ENCODE measurements around the gene RSPH1.

RSPH1 gene

GRCh38 chr21:42523941-42524340 is 27.9 kb upstream of the RSPH1 start:
- DNase-seq: no peak
- Histone ChIP-seq H3K79me2 (ENCODE audit: control insufficient read depth, insufficient read depth, low read length, poor library complexity) (no peaks in the 10 kb centered on the region), H3K27ac (ENCODE audit: low read depth, low read length) (no peak overlapping the region), H3K4ac (ENCODE audit: low read depth, low read length) (no peak overlapping the region), H2BK12ac (ENCODE audit: low read length) (no peak overlapping the region), H3K27me3 (ENCODE audit: insufficient read depth, low read length) (no peaks in the 10 kb centered on the region), H2BK5ac (ENCODE audit: low read depth, low read length, poor library complexity) (no peak overlapping the region), H3K36me3 (ENCODE audit: control insufficient read depth in 1 of 2, insufficient read depth in 2 of 2, low read length in 2 of 2) (peaks cover 15 to 21% of the 10 kb centered on the region in 2 experiments), H3K9me3 (ENCODE audit: insufficient read depth, low read depth, low read length) (no peaks in the 10 kb centered on the region), H3K23ac (ENCODE audit: low read length) (no peak overlapping the region), H3K14ac (ENCODE audit: low read length) (no peak overlapping the region), H4K91ac (ENCODE audit: low read depth, low read length) (no peak overlapping the region), H3K9ac (ENCODE audit: low read length) (no peak overlapping the region), H4K12ac (ENCODE audit: low read depth, low read length) (no peak overlapping the region), H2AFZ (ENCODE audit: insufficient read depth, low read length, poor library complexity) (no peak overlapping the region), H4K8ac (ENCODE audit: low read depth, low read length) (no peak overlapping the region), H3K18ac (ENCODE audit: low read length) (no peak overlapping the region), H3K4me1 (ENCODE audit: control insufficient read depth in 1 of 2, insufficient read depth in 2 of 2, low read length in 2 of 2) (peaks cover 6 to 14% of the 10 kb centered on the region in 2 experiments), H3K4me2 (ENCODE audit: low read length) (no peak overlapping the region), H2BK120ac (ENCODE audit: insufficient read depth, low read length, poor library complexity) (no peak overlapping the region), H3K79me1 (ENCODE audit: low read length) (no peaks in the 10 kb centered on the region), H3K4me3 (ENCODE audit: low read depth, low read length) (no peak overlapping the region), H2AK5ac (ENCODE audit: low read length) (no peak overlapping the region)
- WGBS (ENCODE audit: extremely low coverage, insufficient coverage, insufficient read length): no CpG with 5 or more reads among the region's 9 CpGs

DNA sequence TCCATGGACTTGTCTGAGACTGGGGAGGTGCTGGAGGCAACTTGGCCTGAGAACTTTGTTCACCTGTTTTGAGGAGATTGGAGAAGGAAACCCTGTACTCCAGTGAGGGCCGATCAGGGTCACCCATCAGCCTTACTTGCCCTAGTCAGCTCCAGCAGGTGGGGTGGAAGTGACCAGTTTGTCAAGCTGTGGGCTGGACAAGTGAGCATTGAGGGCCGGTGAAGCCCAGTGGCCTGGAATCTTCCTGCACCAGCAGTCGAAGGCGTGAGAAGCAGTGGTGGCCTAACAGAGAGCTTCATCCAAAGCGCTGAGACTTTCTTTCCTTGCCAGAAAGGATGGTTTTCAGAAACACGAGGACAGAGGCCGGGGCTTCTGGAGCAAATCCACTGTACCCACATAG is 27.2 kb upstream of the RSPH1 start:
- Histone ChIP-seq H3K4me2 (ENCODE audit: low read length) (no peak overlapping the region), H2AK5ac (ENCODE audit: low read length) (no peak overlapping the region), H2BK5ac (ENCODE audit: low read depth, low read length, poor library complexity) (no peak overlapping the region), H4K12ac (ENCODE audit: low read depth, low read length) (no peak overlapping the region), H3K27ac (ENCODE audit: low read depth, low read length) (no peak overlapping the region), H3K79me2 (ENCODE audit: control insufficient read depth, insufficient read depth, low read length, poor library complexity) (no peaks in the 10 kb centered on the region), H3K4me3 (ENCODE audit: low read depth, low read length) (no peak overlapping the region), H4K8ac (ENCODE audit: low read depth, low read length) (no peak overlapping the region), H3K79me1 (ENCODE audit: low read length) (no peaks in the 10 kb centered on the region), H2BK120ac (ENCODE audit: insufficient read depth, low read length, poor library complexity) (no peak overlapping the region), H3K9ac (ENCODE audit: low read length) (no peak overlapping the region), H3K4ac (ENCODE audit: low read depth, low read length) (no peak overlapping the region), H3K23ac (ENCODE audit: low read length) (no peak overlapping the region), H3K4me1 (ENCODE audit: control insufficient read depth in 1 of 2, insufficient read depth in 2 of 2, low read length in 2 of 2) (peaks cover 9 to 17% of the 10 kb centered on the region in 2 experiments), H3K36me3 (ENCODE audit: control insufficient read depth in 1 of 2, insufficient read depth in 2 of 2, low read length in 2 of 2) (peaks cover 17 to 21% of the 10 kb centered on the region in 2 experiments), H3K14ac (ENCODE audit: low read length) (no peak overlapping the region), H2AFZ (ENCODE audit: insufficient read depth, low read length, poor library complexity) (no peak overlapping the region), H2BK12ac (ENCODE audit: low read length) (no peak overlapping the region), H3K27me3 (ENCODE audit: insufficient read depth, low read length) (no peaks in the 10 kb centered on the region), H4K91ac (ENCODE audit: low read depth, low read length) (no peak overlapping the region), H3K18ac (ENCODE audit: low read length) (no peak overlapping the region), H3K9me3 (ENCODE audit: insufficient read depth, low read depth, low read length) (no peaks in the 10 kb centered on the region)
- no peak for DNase-seq
- WGBS (ENCODE audit: extremely low coverage, insufficient coverage, insufficient read length): no CpG with 5 or more reads among the region's 7 CpGs

- Histone ChIP-seq H3K4ac (ENCODE audit: low read depth, low read length) (no peak overlapping the region), H3K23ac (ENCODE audit: low read length) (no peak overlapping the region), H2BK12ac (ENCODE audit: low read length) (no peak overlapping the region), H2AK5ac (ENCODE audit: low read length) (no peak overlapping the region), H3K9ac (ENCODE audit: low read length) (no peak overlapping the region), H2BK5ac (ENCODE audit: low read depth, low read length, poor library complexity) (no peak overlapping the region), H3K4me2 (ENCODE audit: low read length) (no peak overlapping the region), H2BK120ac (ENCODE audit: insufficient read depth, low read length, poor library complexity) (no peak overlapping the region), H3K4me1 (ENCODE audit: control insufficient read depth in 1 of 2, insufficient read depth in 2 of 2, low read length in 2 of 2) (peaks cover 14 to 21% of the 10 kb centered on the region in 2 experiments), H3K27me3 (ENCODE audit: insufficient read depth, low read length) (no peaks in the 10 kb centered on the region), H4K8ac (ENCODE audit: low read depth, low read length) (no peak overlapping the region), H3K14ac (ENCODE audit: low read length) (no peak overlapping the region), H3K79me2 (ENCODE audit: control insufficient read depth, insufficient read depth, low read length, poor library complexity) (no peaks in the 10 kb centered on the region), H2AFZ (ENCODE audit: insufficient read depth, low read length, poor library complexity) (no peak overlapping the region), H3K36me3 (ENCODE audit: control insufficient read depth in 1 of 2, insufficient read depth in 2 of 2, low read length in 2 of 2) (peaks cover 16 to 23% of the 10 kb centered on the region in 2 experiments), H4K91ac (ENCODE audit: low read depth, low read length) (no peak overlapping the region), H3K4me3 (ENCODE audit: low read depth, low read length) (no peak overlapping the region), H4K12ac (ENCODE audit: low read depth, low read length) (no peak overlapping the region), H3K27ac (ENCODE audit: low read depth, low read length) (no peak overlapping the region), H3K18ac (ENCODE audit: low read length) (no peak overlapping the region), H3K79me1 (ENCODE audit: low read length) (peaks cover 4% of the 10 kb centered on the region), H3K9me3 (ENCODE audit: insufficient read depth, low read depth, low read length) (peaks cover under 1% of the 10 kb centered on the region)
- DNase-seq: no peak
- WGBS (ENCODE audit: extremely low coverage, insufficient coverage, insufficient read length): no CpG with 5 or more reads among the region's 8 CpGs
These were observed 26.7 kb upstream of the RSPH1 start for GRCh38 chr21:42522771-42523170.

GRCh38 chr21:42522271-42522670 is 26.2 kb upstream of the RSPH1 start:
- H3K79me2 ChIP-seq (ENCODE audit: control insufficient read depth, insufficient read depth, low read length, poor library complexity): no peaks in the 10 kb centered on the region
- no peak overlapping the region for H3K27ac ChIP-seq (ENCODE audit: low read depth, low read length)
- DNase-seq: no peak
- H4K8ac ChIP-seq (ENCODE audit: low read depth, low read length): no peak overlapping the region
- no peak overlapping the region for H2AFZ ChIP-seq (ENCODE audit: insufficient read depth, low read length, poor library complexity)
- H3K14ac ChIP-seq (ENCODE audit: low read length): no peak overlapping the region
- H3K18ac ChIP-seq (ENCODE audit: low read length): no peak overlapping the region
- peaks cover 1% of the 10 kb centered on the region for H3K9me3 ChIP-seq (ENCODE audit: insufficient read depth, low read depth, low read length)
- H2AK5ac ChIP-seq (ENCODE audit: low read length): no peak overlapping the region
- no peak overlapping the region for H3K23ac ChIP-seq (ENCODE audit: low read length)
- WGBS (ENCODE audit: extremely low coverage, insufficient coverage, insufficient read length): no CpG with 5 or more reads among the region's 14 CpGs
- H3K79me1 ChIP-seq (ENCODE audit: low read length): peaks cover 8% of the 10 kb centered on the region
- H2BK120ac ChIP-seq (ENCODE audit: insufficient read depth, low read length, poor library complexity): no peak overlapping the region
- H2BK12ac ChIP-seq (ENCODE audit: low read length): no peak overlapping the region
- H3K4me2 ChIP-seq (ENCODE audit: low read length): no peak overlapping the region
- H3K4ac ChIP-seq (ENCODE audit: low read depth, low read length): no peak overlapping the region
- peaks cover 16 to 23% of the 10 kb centered on the region in 2 experiments for H3K36me3 ChIP-seq (ENCODE audit: control insufficient read depth in 1 of 2, insufficient read depth in 2 of 2, low read length in 2 of 2)
- H3K4me3 ChIP-seq (ENCODE audit: low read depth, low read length): no peak overlapping the region
- no peak overlapping the region for H3K9ac ChIP-seq (ENCODE audit: low read length)
- peaks cover 18 to 26% of the 10 kb centered on the region in 2 experiments for H3K4me1 ChIP-seq (ENCODE audit: control insufficient read depth in 1 of 2, insufficient read depth in 2 of 2, low read length in 2 of 2)
- H4K91ac ChIP-seq (ENCODE audit: low read depth, low read length): no peak overlapping the region
- no peaks in the 10 kb centered on the region for H3K27me3 ChIP-seq (ENCODE audit: insufficient read depth, low read length)
- H2BK5ac ChIP-seq (ENCODE audit: low read depth, low read length, poor library complexity): no peak overlapping the region
- no peak overlapping the region for H4K12ac ChIP-seq (ENCODE audit: low read depth, low read length)

Measured in trophoblast cell (in vitro differentiated cells and primary cell).